HTERT RPE-1 (cell line): Measurements from ENCODE around the gene NRGN.
"Not testable (repeated sequence)": the region's sequence is repeated elsewhere in the genome, so short reads cannot be mapped to it uniquely, and the experiment has no call there.

Experiments used
- in situ Hi-C: fragments of 300-500 bp; cut with MboI; formaldehyde crosslinking; loops from 4 replicates; pipeline ENCODE4 v1.14.3; 2020; ENCODE audit warnings: low sequenced_read_pairs

Gene NRGN

GRCh38 chr11:124756033-124756752 is 16.5 kb downstream of the NRGN start:
- in situ Hi-C loops: no loop called here

GRCh38 chr11:124756753-124757227 is 17.0 kb downstream of the NRGN start:
- in situ Hi-C loops: no loop called here

GRCh38 chr11:124757320-124757719 is 17.6 kb downstream of the NRGN start:
- in situ Hi-C loops: no loop called here

GRCh38 chr11:124758355-124759265 is 18.9 kb downstream of the NRGN start:
- in situ Hi-C loops: no loop called here

- in situ Hi-C loops: no loop called here
Observed at GRCh38 chr11:124759266-124760204, 19.8 kb downstream of the NRGN start.

- in situ Hi-C loops: no loop called here
Observed at GRCh38 chr11:124760205-124760652, 20.5 kb downstream of the NRGN start.

GRCh38 chr11:124760806-124761205 is 21.1 kb downstream of the NRGN start:
- in situ Hi-C loops: no loop called here

- in situ Hi-C loops: no loop called here
Observed at GRCh38 chr11:124761301-124762104, 21.8 kb downstream of the NRGN start.

- in situ Hi-C loops: no loop called here
Observed at GRCh38 chr11:124762105-124762623, 22.4 kb downstream of the NRGN start, which contains the start of gene ESAM. ESAM (minus strand) TSS chr11:124762290; CDS start chr11:124762154, 136 bp downstream.

- in situ Hi-C loops: no loop called here
Observed at GRCh38 chr11:124762624-124763155, 22.9 kb downstream of the NRGN start.

GRCh38 chr11:124763156-124763947 is 23.6 kb downstream of the NRGN start:
- in situ Hi-C loops: no loop called here

- in situ Hi-C loops: no loop called here
Observed at GRCh38 chr11:124766156-124766555, 26.4 kb downstream of the NRGN start.

GRCh38 chr11:124768914-124769313 is 29.2 kb downstream of the NRGN start:
- in situ Hi-C loops: no loop called here

GRCh38 chr11:124769806-124770774 is 30.3 kb downstream of the NRGN start:
- in situ Hi-C loops: no loop called here

- in situ Hi-C loops: not testable (repeated sequence)
Observed at GRCh38 chr11:124770959-124771358, 31.2 kb downstream of the NRGN start.

- in situ Hi-C loops: no loop called here
Observed at GRCh38 chr11:124776865-124777645, 37.3 kb downstream of the NRGN start.

- in situ Hi-C loops: no loop called here
Observed at GRCh38 chr11:124778281-124778680, 38.5 kb downstream of the NRGN start.
